K562 (cell line): Measurements from ENCODE around the gene GINS1. TPM values are rescaled to one million over a fixed set of nuclear protein-coding genes. Genes with fewer than 3 reads are reported as not detected.

Source experiments
- ATAC-seq: fragments of 200-7000 bp; cut with Tn5 transposase; 3 replicates; pipeline ENCODE4 v1.9.1; 2020; ENCODE audit warnings: moderate library complexity
- BruUV-seq: library from RNA; stranded (reverse); fragments of 400-500 nt; replicated peaks from 2 replicates; lab custom pipeline; 2021; lab: Mats Ljungman, UMichigan
- CTCF ChIA-PET: fragments of 300-600 bp; formaldehyde crosslinking; extraction: SDS; loops from one replicate; lab custom pipeline; 2021; ENCODE audit warnings: low intra/inter-chr PET ratio; lab: Yijun Ruan, JAX
- POLR2A ChIA-PET: fragments of 300-600, 350-650 bp; sonication (Branson Sonifier 250); formaldehyde crosslinking; extraction: SDS; loops from one replicate; lab custom pipeline; 2021; ENCODE audit warnings: antibody characterized with exemption, inconsistent platforms; lab: Yijun Ruan, JAX
- DNase-seq, 4 experiments: peaks; one replicate each; pipeline versions ENCODE4 v3.0.0 to v3.0.0-alpha.2; 2011 to 2018; ENCODE audit warnings: low spot score in 3 of 4, mixed read lengths in 3 of 4; ENCODE audit errors: extremely low read depth in 1 of 4
- FAIRE-seq: peaks from 2 replicates; lab custom pipeline; 2011; peaks lifted over from hg19 to GRCh38; lab: Jason Lieb, UNC
- H2AFZ ChIP-seq: 2 replicates; pipeline ENCODE4 v1.6.0; 2011; ENCODE audit warnings: low read depth, low read length, control low read depth, inconsistent platforms
- H3K27ac ChIP-seq: fragments of 200-600 bp; 3 replicates; pipeline ENCODE4 v1.8.0; 2011; ENCODE audit warnings: low read depth, mild to moderate bottlenecking, control low read depth, inconsistent platforms, low read length, moderate library complexity, mixed read lengths; ENCODE audit errors: extremely low read depth
- H3K27me3 ChIP-seq, 2 experiments: fragments of 300-600 bp in 1 of 2; 2 replicates in 1 of 2; 3 replicates in 1 of 2; pipeline versions ENCODE4 v1.6.0 to v1.8.0; 2011; ENCODE audit warnings: inconsistent platforms in 2 of 2, low read length in 2 of 2, mild to moderate bottlenecking in 1 of 2, mixed read lengths in 1 of 2, moderate library complexity in 1 of 2; ENCODE audit not compliant: control insufficient read depth in 2 of 2, insufficient read depth in 2 of 2
- H3K36me3 ChIP-seq: fragments of 300-600 bp; 3 replicates; pipeline ENCODE4 v1.8.0; 2011; ENCODE audit warnings: mild to moderate bottlenecking, low read length, inconsistent platforms; ENCODE audit not compliant: control insufficient read depth, insufficient read depth
- H3K4me1 ChIP-seq, 2 experiments: fragments of 200-600 bp in 1 of 2; replicated peaks in 1 of 2; 2 replicates in 1 of 2; 3 replicates in 1 of 2; pipeline versions ENCODE4 v1.5.1 to v1.8.0; 2011; ENCODE audit warnings: inconsistent platforms in 2 of 2, low read length in 2 of 2, mild to moderate bottlenecking in 1 of 2, mixed read lengths in 1 of 2, moderate library complexity in 1 of 2; ENCODE audit not compliant: control insufficient read depth in 2 of 2, insufficient read depth in 2 of 2
- H3K4me2 ChIP-seq: 2 replicates; pipeline ENCODE4 v1.6.1; 2011; ENCODE audit warnings: low read length, control low read depth, inconsistent platforms, mixed read lengths; ENCODE audit not compliant: insufficient read depth
- H3K4me3 ChIP-seq: fragments of 200-600 bp; sonication (generic), shearing (Covaris generic); 2 replicates; pipeline ENCODE4 v1.5.1; 2016; ENCODE audit warnings: control low read depth, inconsistent platforms
- H3K79me2 ChIP-seq: fragments of 200-600 bp; 3 replicates; pipeline ENCODE4 v1.8.0; 2011; ENCODE audit warnings: low read length, inconsistent platforms; ENCODE audit not compliant: control insufficient read depth, insufficient read depth
- H3K9ac ChIP-seq, 2 experiments: 2 replicates each; pipeline versions ENCODE4 v1.6.0 to v1.6.1; 2011; ENCODE audit warnings: low read depth in 2 of 2, low read length in 2 of 2, control low read depth in 1 of 2, inconsistent platforms in 1 of 2, mild to moderate bottlenecking in 1 of 2, mixed read lengths in 1 of 2; ENCODE audit not compliant: insufficient read depth in 1 of 2
- H3K9me1 ChIP-seq: one replicate; pipeline ENCODE4 v1.6.0; 2011; ENCODE audit warnings: inconsistent platforms, mild to moderate bottlenecking, low read length, moderate library complexity; ENCODE audit not compliant: control insufficient read depth, insufficient read depth
- H3K9me3 ChIP-seq: replicated peaks from 2 replicates; pipeline ENCODE4 v1.5.1; 2011; ENCODE audit warnings: low read depth, low read length, inconsistent platforms; ENCODE audit not compliant: control insufficient read depth, insufficient read depth
- H4K20me1 ChIP-seq: replicated peaks from 2 replicates; pipeline ENCODE4 v1.6.1; 2011; ENCODE audit warnings: low read length, inconsistent platforms, mixed read lengths; ENCODE audit not compliant: control insufficient read depth, insufficient read depth
- DACH1 ChIP-seq: fragments of 450-650 bp; IDR thresholded peaks from 2 replicates; pipeline ENCODE4 v1.6.1; 2018; ENCODE audit not compliant: partially characterized antibody
- DEAF1 ChIP-seq: fragments of 450-650 bp; formaldehyde crosslinking; IDR thresholded peaks from 2 replicates; pipeline ENCODE4 v1.4.0; 2020; ENCODE audit warnings: mild to moderate bottlenecking, moderate library complexity
- DPF2 ChIP-seq: fragments of 450-650 bp; IDR thresholded peaks from 2 replicates; pipeline ENCODE4 v1.6.1; 2016
- E2F6 ChIP-seq, 2 experiments: IDR thresholded peaks; 2 replicates each; pipeline ENCODE4 v1.6.1; 2011; ENCODE audit warnings: borderline replicate concordance in 1 of 2, control low read depth in 1 of 2, low read depth in 1 of 2, low read length in 1 of 2, mild to moderate bottlenecking in 1 of 2, mixed read lengths in 1 of 2, moderate library complexity in 1 of 2; ENCODE audit not compliant: insufficient read depth in 1 of 2, insufficient read length in 1 of 2, poor library complexity in 1 of 2, severe bottlenecking in 1 of 2; ENCODE audit errors: extremely low read depth in 1 of 2
- ELK3 ChIP-seq: fragments of 450-650 bp; formaldehyde crosslinking; IDR thresholded peaks from 2 replicates; pipeline ENCODE4 v1.4.0; 2020; ENCODE audit warnings: mild to moderate bottlenecking
- KLF16 ChIP-seq: IDR thresholded peaks from 2 replicates; pipeline ENCODE4 v1.6.1; 2016; ENCODE audit warnings: antibody characterized with exemption
- POLR2AphosphoS2 ChIP-seq: IDR thresholded peaks from 2 replicates; pipeline ENCODE4 v1.6.1; 2012; ENCODE audit warnings: low read length, improper control_type of control experiment
- TFAP4 ChIP-seq: sonication (generic); formaldehyde crosslinking; IDR thresholded peaks from 2 replicates; pipeline ENCODE4 v1.8.0; 2022; ENCODE audit warnings: missing genetic modification reagents, mild to moderate bottlenecking, moderate library complexity, borderline replicate concordance
- ZNF280B ChIP-seq: fragments of 250-450 bp; sonication (Bioruptor Pico); IDR thresholded peaks from 2 replicates; pipeline ENCODE4 v1.5.1; 2021; ENCODE audit warnings: mild to moderate bottlenecking
- WGBS: fragments of 100-300 bp; shearing (Covaris generic); methylation state at CpG from one replicate; pipeline ENCODE4 v1.1.6; 2016; ENCODE audit warnings: low coverage, mixed read lengths; ENCODE audit not compliant: insufficient coverage; ENCODE audit errors: missing lambda C conversion rate; 5-methylcytosine and 5-hydroxymethylcytosine counted together
- in situ Hi-C: fragments of 300-500 bp; cut with MboI; formaldehyde crosslinking; loops from 4 replicates; pipeline ENCODE4 v1.15.0; 2018; ENCODE audit warnings: inconsistent platforms, mixed read lengths
- intact Hi-C: fragments of 100-400 bp; cut with micrococcal nuclease; formaldehyde crosslinking; loops from 2 replicates; pipeline ENCODE4 v1.14.2; 2022
- polyA plus RNA-seq, 8 experiments: library from polyadenylated mRNA; depleted of rRNA in 4 of 8; stranded (reverse) in 5 of 8; unstranded in 3 of 8; fragments of >200 nt; fragmentation: Nextera tagmentation in 2 of 8; fragmentation: Illumina TruSeq in 1 of 8; extraction: Ambion mirVana in 2 of 8; extraction: Trizol in 1 of 8; gene quantifications; 2 replicates each; pipeline versions ENCODE4 v1.2.1 to v1.2.3, GENCODE V29; 2011 to 2014; ENCODE audit warnings: inconsistent platforms in 1 of 8, missing spikeins in 1 of 8
- total RNA-seq, 7 experiments: library from RNA; depleted of rRNA in 6 of 7; stranded (reverse); fragments of >200 nt in 6 of 7; fragmentation: Illumina TruSeq in 2 of 7; extraction: Trizol in 2 of 7; gene quantifications; 2 replicates each; pipeline versions ENCODE4 v1.2.1 to v1.2.3, GENCODE V29; 2011 to 2021; ENCODE audit warnings: low replicate concordance in 1 of 7

GINS1 gene
- total and polyA plus RNA-seq, 9 of the 15 experiments (the other 6 are each of a cell fraction or from before 2014, with no cell fraction given), result 13.1 to 31.8 (median 24.1) TPM

GRCh38 chr20:25364879-25365699 is 42.4 kb upstream of the GINS1 start:
- no peaks in the 10 kb centered on the region for H3K79me2 ChIP-seq
- FAIRE-seq (no peak), ATAC-seq (no peak), DNase-seq (no peak)
- 50% methylated on average over 2 of the region's 2 CpGs for WGBS
- no TSS peak for BruUV-seq
- no peaks in the 10 kb centered on the region for H3K27me3 ChIP-seq
- H3K9me1 ChIP-seq, result no peaks in the 10 kb centered on the region
- no peaks in the 10 kb centered on the region; a peak in 2 of 5 replicates for H3K4me1 ChIP-seq
- no peaks in the 10 kb centered on the region for H3K9me3 ChIP-seq
- POLR2A ChIA-PET, result no interaction called here
- H3K36me3 ChIP-seq, result no peaks in the 10 kb centered on the region; the same call in 2 of the 3 replicates
- no peak overlapping the region for H3K4me2 ChIP-seq
- intact Hi-C loops (no loop called here), in situ Hi-C loops (no loop called here)
- no peaks in the 10 kb centered on the region for H4K20me1 ChIP-seq
- CTCF ChIA-PET, result no interaction called here
- TF ChIP-seq DPF2 (no peak), DEAF1 (CRISPR knock-in tag) (no peak), E2F6 (IDR thresholded peaks at IDR 0.05; ENCODE audit: borderline replicate concordance in 1 of 2, extremely low read depth in 1 of 2, insufficient read depth in 1 of 2, insufficient read length in 1 of 2, low read depth in 1 of 2, low read length in 1 of 2, poor library complexity in 1 of 2, severe bottlenecking in 1 of 2) (no peak), POLR2AphosphoS2 (no peak), KLF16 (no peak), ZNF280B (CRISPR knock-in tag) (no peak), TFAP4 (no peak), ELK3 (no peak), DACH1 (no peak)
- H3K9ac ChIP-seq, result no peak overlapping the region
- no peak overlapping the region for H2AFZ ChIP-seq
- H3K27ac ChIP-seq, result no peak overlapping the region
- H3K4me3 ChIP-seq, result no peak overlapping the region
